Osteoblast (primary cell): Measurements from ENCODE around the gene NKAIN1. TPM values are rescaled to one million over a fixed set of nuclear protein-coding genes. Genes with fewer than 3 reads are reported as not detected.
"Not testable (repeated sequence)": the region's sequence is repeated elsewhere in the genome, so short reads cannot be mapped to it uniquely, and the experiment has no call there.

Experiments
- DNase-seq: peaks from one replicate; pipeline ENCODE4 v3.0.0; 2011; ENCODE audit warnings: low spot score, mixed read lengths; ENCODE audit not compliant: insufficient read length; ENCODE audit errors: missing footprints
- H2AFZ ChIP-seq: 2 replicates; pipeline ENCODE4 v1.6.0; 2011; ENCODE audit warnings: mild to moderate bottlenecking, low read length
- H3K27ac ChIP-seq: 2 replicates; pipeline ENCODE4 v1.5.1; 2011; ENCODE audit warnings: mild to moderate bottlenecking, low read depth, low read length, moderate library complexity
- H3K27me3 ChIP-seq: 2 replicates; pipeline ENCODE4 v1.6.0; 2012; ENCODE audit warnings: mild to moderate bottlenecking, control low read depth, inconsistent platforms, low read length, moderate library complexity; ENCODE audit not compliant: insufficient read depth
- H3K36me3 ChIP-seq: 2 replicates; pipeline ENCODE4 v1.5.1; 2011; ENCODE audit warnings: mild to moderate bottlenecking, low read length, control low read depth, moderate library complexity; ENCODE audit not compliant: insufficient read depth
- H3K4me1 ChIP-seq: 2 replicates; pipeline ENCODE4 v1.5.1; 2011; ENCODE audit warnings: mild to moderate bottlenecking, low read length, control low read depth, moderate library complexity; ENCODE audit not compliant: insufficient read depth
- H3K4me2 ChIP-seq: 2 replicates; pipeline ENCODE4 v1.6.0; 2011; ENCODE audit warnings: mild to moderate bottlenecking, low read length; ENCODE audit not compliant: insufficient read depth
- H3K4me3 ChIP-seq: fragments of 200-600 bp; sonication (generic); 3 replicates; pipeline ENCODE4 v1.5.1; 2012; ENCODE audit warnings: mild to moderate bottlenecking, low read length, inconsistent platforms; ENCODE audit not compliant: insufficient read depth
- H3K79me2 ChIP-seq: 2 replicates; pipeline ENCODE4 v1.6.0; 2012; ENCODE audit warnings: mild to moderate bottlenecking, low read length, control low read depth, inconsistent platforms; ENCODE audit not compliant: insufficient read depth
- H3K9me3 ChIP-seq: 2 replicates; pipeline ENCODE4 v1.5.1; 2011; ENCODE audit warnings: low read depth, low read length, control low read depth
- H4K20me1 ChIP-seq: 2 replicates; pipeline ENCODE4 v1.6.0; 2012; ENCODE audit warnings: mild to moderate bottlenecking, low read length, control low read depth; ENCODE audit not compliant: insufficient read depth
- total RNA-seq: library from RNA; depleted of rRNA; stranded (reverse); fragments of >200 nt; gene quantifications from 2 replicates; pipeline ENCODE4 v1.2.3, GENCODE V29; 2012
- TF ChIP-seq, protein P1 (sequence below): IDR thresholded peaks from 2 replicates; pipeline ENCODE4 v1.5.1; 2011; ENCODE audit warnings: mild to moderate bottlenecking, low read depth, low read length, moderate library complexity; ENCODE audit errors: extremely low read depth

Gene NKAIN1
- total RNA-seq, 1 donor = not detected

DNA sequence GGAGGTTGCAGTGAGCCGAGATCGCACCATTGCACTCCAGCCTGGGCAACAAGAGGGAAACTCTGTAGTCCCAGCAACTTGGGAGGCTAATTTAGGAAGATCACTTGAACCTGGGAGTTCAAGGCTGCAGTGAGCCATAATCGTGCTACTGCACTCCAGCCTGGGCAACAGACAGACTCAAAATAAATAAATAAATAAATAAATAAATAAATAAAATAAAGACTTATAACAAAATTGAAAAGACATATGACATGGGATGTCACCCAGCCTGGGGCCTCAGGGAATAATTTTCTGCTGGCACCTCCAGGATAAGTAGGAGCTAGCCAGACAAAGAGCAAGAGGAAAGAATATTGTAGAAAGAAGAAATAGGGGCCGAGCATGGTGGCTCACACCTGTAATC lies 96.2 kb downstream of the NKAIN1 start:
- H3K4me1 ChIP-seq = no peaks in the 10 kb centered on the region
- no peak for DNase-seq
- no peaks in the 10 kb centered on the region for H4K20me1 ChIP-seq
- no peaks in the 10 kb centered on the region for H3K27me3 ChIP-seq
- no peaks in the 10 kb centered on the region for H3K36me3 ChIP-seq
- H3K4me3 ChIP-seq = no peak overlapping the region
- no peaks in the 10 kb centered on the region for H3K79me2 ChIP-seq
- no peak overlapping the region for H2AFZ ChIP-seq
- TF ChIP-seq, protein P1, sequence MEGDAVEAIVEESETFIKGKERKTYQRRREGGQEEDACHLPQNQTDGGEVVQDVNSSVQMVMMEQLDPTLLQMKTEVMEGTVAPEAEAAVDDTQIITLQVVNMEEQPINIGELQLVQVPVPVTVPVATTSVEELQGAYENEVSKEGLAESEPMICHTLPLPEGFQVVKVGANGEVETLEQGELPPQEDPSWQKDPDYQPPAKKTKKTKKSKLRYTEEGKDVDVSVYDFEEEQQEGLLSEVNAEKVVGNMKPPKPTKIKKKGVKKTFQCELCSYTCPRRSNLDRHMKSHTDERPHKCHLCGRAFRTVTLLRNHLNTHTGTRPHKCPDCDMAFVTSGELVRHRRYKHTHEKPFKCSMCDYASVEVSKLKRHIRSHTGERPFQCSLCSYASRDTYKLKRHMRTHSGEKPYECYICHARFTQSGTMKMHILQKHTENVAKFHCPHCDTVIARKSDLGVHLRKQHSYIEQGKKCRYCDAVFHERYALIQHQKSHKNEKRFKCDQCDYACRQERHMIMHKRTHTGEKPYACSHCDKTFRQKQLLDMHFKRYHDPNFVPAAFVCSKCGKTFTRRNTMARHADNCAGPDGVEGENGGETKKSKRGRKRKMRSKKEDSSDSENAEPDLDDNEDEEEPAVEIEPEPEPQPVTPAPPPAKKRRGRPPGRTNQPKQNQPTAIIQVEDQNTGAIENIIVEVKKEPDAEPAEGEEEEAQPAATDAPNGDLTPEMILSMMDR = no peak
- H3K9me3 ChIP-seq = no peaks in the 10 kb centered on the region
- H3K27ac ChIP-seq = no peak overlapping the region
- H3K4me2 ChIP-seq = no peak overlapping the region

DNA sequence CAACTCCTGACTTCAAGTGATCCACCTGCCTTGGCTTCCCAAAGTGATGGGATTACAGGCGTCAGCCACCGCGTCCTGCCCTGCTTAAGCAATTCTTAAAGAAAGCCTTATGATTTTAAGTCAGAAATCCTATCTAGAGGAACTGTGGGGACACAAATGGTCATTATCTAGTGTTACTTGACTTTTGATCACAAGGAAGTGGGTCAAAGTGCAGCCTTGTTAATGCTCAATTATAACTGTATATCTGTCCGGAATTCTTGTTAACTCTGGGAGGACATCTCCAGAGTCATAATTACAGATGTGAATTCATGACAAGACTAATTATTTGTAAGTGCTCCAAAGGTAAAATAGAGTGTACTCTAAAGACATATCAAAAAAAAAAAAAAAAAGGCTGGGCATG lies 97.3 kb downstream of the NKAIN1 start:
- Histone ChIP-seq H3K79me2 (no peaks in the 10 kb centered on the region), H3K4me2 (no peak overlapping the region), H2AFZ (no peak overlapping the region), H3K27ac (no peak overlapping the region), H3K4me1 (no peaks in the 10 kb centered on the region), H4K20me1 (no peaks in the 10 kb centered on the region), H3K27me3 (no peaks in the 10 kb centered on the region), H3K9me3 (no peaks in the 10 kb centered on the region), H3K4me3 (no peak overlapping the region), H3K36me3 (no peaks in the 10 kb centered on the region)
- no peak for DNase-seq
- TF ChIP-seq, protein P1 = no peak

DNA sequence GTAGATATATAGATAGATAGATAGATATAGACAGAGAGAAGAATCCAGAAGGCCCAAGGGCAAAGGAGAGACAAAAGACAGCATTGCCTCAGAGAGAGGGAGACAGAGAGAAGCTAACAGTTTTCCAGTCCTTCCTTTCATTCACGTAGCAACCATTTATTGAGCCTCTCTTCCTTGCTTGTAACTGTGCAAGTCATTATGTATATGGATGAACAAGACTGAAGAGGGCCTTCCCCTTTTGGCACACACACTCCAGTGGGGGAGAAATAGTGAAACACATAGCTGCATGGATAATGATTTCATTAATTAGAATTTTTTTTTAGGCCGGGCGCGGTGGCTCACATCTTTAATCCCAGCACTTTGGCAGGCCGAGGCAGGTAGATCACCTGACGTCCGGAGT lies 99.4 kb downstream of the NKAIN1 start:
- no peaks in the 10 kb centered on the region for H3K9me3 ChIP-seq
- no peaks in the 10 kb centered on the region for H3K79me2 ChIP-seq
- DNase-seq = no peak
- H4K20me1 ChIP-seq = no peaks in the 10 kb centered on the region
- no peaks in the 10 kb centered on the region for H3K4me1 ChIP-seq
- H2AFZ ChIP-seq = no peak overlapping the region
- H3K36me3 ChIP-seq = no peaks in the 10 kb centered on the region
- H3K27me3 ChIP-seq = no peaks in the 10 kb centered on the region
- TF ChIP-seq, protein P1 = no peak
- no peak overlapping the region for H3K4me2 ChIP-seq
- H3K27ac ChIP-seq = no peak overlapping the region
- H3K4me3 ChIP-seq = no peak overlapping the region

DNA sequence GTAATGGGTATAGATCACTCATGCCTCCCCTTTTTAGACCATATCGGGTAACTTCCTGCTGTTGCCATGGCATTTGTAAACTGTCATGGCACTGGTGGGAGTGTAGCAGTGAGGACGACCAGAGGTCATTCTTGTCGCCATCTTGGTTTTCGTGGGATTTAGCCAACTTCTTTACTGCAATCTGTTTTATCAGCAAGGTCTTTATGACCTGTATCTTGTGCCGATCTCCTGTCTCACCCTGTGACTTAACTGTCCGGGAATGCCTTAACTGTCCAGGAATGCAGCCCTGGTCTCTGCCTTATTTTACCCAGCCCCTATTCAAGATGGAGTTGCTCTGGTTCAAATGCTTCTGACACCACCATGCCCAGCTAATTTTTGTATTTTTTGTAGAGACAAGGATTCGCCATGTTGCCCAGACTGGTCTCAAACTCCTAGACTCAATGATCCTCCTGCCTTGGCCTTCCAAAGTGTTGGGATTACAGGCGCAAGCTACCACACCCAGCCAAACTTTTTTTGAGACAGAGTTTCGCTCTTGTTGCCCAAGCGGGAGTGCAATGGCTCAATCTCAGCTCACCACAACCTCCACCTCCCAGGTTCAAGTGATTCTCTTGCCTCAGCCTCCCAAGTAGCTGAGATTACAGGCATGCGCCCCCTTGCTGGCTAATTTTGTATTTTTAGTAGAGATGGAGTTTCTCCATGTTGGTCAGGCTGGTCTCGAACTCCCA lies 100.7 kb downstream of the NKAIN1 start:
- not testable (repeated sequence) for H3K27ac ChIP-seq, H3K4me3 ChIP-seq, H3K9me3 ChIP-seq, H2AFZ ChIP-seq, H3K79me2 ChIP-seq, H3K27me3 ChIP-seq, DNase-seq, H4K20me1 ChIP-seq, H3K4me2 ChIP-seq, H3K4me1 ChIP-seq, H3K36me3 ChIP-seq

DNA sequence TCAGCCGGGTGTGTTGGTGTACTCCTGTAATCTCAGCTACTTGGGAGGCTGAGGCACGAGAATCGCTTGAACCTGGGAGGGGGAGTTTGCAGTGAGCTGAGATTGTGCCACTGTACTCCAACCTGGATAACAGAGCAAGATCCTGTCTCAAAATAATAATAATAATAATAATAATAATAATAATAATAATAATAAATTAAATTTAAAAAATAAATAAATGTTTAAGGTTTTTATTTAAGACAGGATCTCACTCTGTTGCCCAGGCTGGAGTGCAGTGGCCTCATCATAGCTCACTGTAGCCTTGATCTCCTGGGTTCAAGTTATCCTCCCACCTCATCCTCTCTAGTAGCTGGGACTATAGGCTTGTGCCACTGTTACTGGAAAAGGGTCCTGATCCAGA lies 101.8 kb downstream of the NKAIN1 start:
- not testable (repeated sequence) for H2AFZ ChIP-seq, H3K36me3 ChIP-seq, H3K79me2 ChIP-seq, H3K4me1 ChIP-seq, DNase-seq, H3K27ac ChIP-seq, H3K9me3 ChIP-seq, H3K4me3 ChIP-seq, H3K27me3 ChIP-seq, H3K4me2 ChIP-seq, H4K20me1 ChIP-seq
